ENCODE data around the gene KCTD12. TPM values are rescaled to one million over a fixed set of nuclear protein-coding genes. Genes with fewer than 3 reads are reported as not detected.

KCTD12 gene
- total RNA-seq, 5 donors from 2014 or later (not counting 1 experiment from before 2014, with no cell fraction given): 3.8 to 8.7 (median 6.2) TPM

DNA sequence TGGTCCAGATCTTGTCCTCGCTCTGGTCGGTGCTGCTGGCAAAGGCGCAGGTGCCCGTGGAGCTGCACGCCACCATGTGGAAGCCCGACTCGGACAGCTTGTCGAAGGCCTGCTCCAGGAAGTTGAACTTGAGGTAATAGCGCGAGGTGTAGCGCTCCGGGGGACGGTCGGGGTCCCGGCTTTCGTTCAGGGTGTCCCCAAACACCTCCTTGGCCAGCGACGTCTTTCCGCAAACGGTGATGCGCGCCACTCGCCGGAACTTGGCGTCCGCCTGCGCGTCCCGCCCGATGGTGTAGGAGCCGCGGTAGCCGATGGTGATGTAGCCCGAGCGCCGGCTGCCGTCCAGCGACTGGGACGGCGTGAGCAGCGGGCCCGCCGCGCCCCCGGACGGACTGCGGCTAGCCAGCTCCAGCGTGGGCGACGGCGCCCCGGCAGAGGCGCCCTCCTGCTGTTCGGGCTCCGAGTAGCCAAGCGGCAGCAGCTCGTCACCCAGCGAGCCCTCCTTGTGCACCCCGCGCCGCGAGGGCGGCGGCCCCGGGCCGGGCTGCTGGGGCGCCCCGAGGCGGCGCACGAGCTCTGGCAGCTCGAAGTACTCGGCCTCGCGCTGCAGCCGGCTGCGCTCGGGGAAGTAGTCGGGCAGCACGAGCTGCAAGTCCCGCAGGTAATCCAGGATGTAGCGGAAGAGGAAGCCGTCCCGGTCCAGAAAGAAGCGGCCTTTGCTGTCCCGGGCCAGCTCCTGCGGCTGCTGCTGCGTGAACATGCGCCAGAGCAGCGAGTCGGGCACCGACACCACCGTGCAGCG lies 801 bp downstream of the KCTD12 start:
- Mint-ChIP-seq H3K36me3 (no peaks in the 10 kb centered on the region), H3K4me1 (peaks cover 30 to 38% (median 33%) of the 10 kb centered on the region in 3 donors), H3K4me3 (peak overlapping the region; percentile 78 to 84 (median 78)), H3K27ac (peak overlapping the region; percentile 29 to 58), H3K9me3 (no peaks in the 10 kb centered on the region), H3K27me3 (peaks cover 0 to 16% of the 10 kb centered on the region in 2 donors)
- Histone ChIP-seq H3K4me1 (ENCODE audit: control insufficient read depth in 1 of 2, extremely low read depth in 1 of 2, insufficient read depth in 2 of 2, low read length in 2 of 2) (peaks cover 12 to 25% of the 10 kb centered on the region in 2 experiments), H3K4me3 (ENCODE audit: control insufficient read depth in 1 of 2, extremely low read depth in 1 of 2, low read length in 1 of 2) (peak overlapping the region; percentile 56 to 88), H3K36me3 (ENCODE audit: control insufficient read depth in 2 of 2, extremely low read depth in 1 of 2, insufficient read depth in 1 of 2, low read length in 1 of 2) (no peaks in the 10 kb centered on the region), H3K27ac (ENCODE audit: low read length) (no peak overlapping the region), H3K27me3 (replicated peaks in 1 of 2; ENCODE audit: control insufficient read depth in 2 of 2, extremely low read depth in 1 of 2, insufficient read depth in 2 of 2, low read length in 1 of 2) (peaks cover 0 to 25% of the 10 kb centered on the region in 2 experiments), H3K9me3 (no peaks in the 10 kb centered on the region)
- ChIA-PET POLR2A (interaction anchor here in 1 of 2 donors (0.6 kb wide), 1 partner anchor 141 kb away, joined by 4 read pairs; no protein-coding TSS in a partner anchor), CTCF (interaction anchor here (0.6 to 3.0 kb wide), 11 partner anchors 9 to 1400 kb away, joined by 3 to 10 read pairs (median 4); no protein-coding TSS in a partner anchor)
- WGBS (ENCODE audit: insufficient coverage): 1% methylated on average over 94 of the region's 94 CpGs
- ATAC-seq (replicated peaks in 1 of 4): peak; percentile 61 to 68 (median 64)
- DNase-seq: peak in 34 of 35 experiments; percentile 14 to 69 (median 38)

DNA sequence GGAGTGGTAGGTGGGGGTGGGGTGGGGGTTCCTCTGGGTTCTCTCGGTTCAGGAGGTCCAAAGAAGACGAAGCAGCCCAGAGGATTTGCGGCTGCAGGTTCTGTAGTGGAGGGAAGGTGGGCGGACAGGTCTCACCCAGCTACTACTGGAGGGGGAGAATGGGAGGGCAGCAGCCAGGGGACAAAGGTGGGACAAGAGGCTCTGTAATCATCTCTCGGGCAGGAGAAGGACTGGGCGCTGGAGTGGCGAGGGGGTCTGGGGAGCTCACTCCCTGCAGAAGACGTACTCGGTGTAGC lies 1.4 kb downstream of the KCTD12 start:
- ChIA-PET POLR2A (interaction anchor here in 1 of 2 donors (0.6 kb wide), 1 partner anchor 142 kb away, joined by 4 read pairs; no protein-coding TSS in a partner anchor), CTCF (interaction anchor here (0.7 to 3.0 kb wide), 5 partner anchors 10 to 117 kb away, joined by 3 to 10 read pairs (median 4); no protein-coding TSS in a partner anchor)
- Histone ChIP-seq H3K27me3 (replicated peaks in 1 of 2; ENCODE audit: control insufficient read depth in 2 of 2, extremely low read depth in 1 of 2, insufficient read depth in 2 of 2, low read length in 1 of 2) (peaks cover 0 to 25% of the 10 kb centered on the region in 2 experiments), H3K9me3 (no peaks in the 10 kb centered on the region), H3K27ac (ENCODE audit: low read length) (no peak overlapping the region), H3K4me3 (ENCODE audit: control insufficient read depth in 1 of 2, extremely low read depth in 1 of 2, low read length in 1 of 2) (peak overlapping the region; percentile 56 to 88), H3K4me1 (ENCODE audit: control insufficient read depth in 1 of 2, extremely low read depth in 1 of 2, insufficient read depth in 2 of 2, low read length in 2 of 2) (peaks cover 18 to 26% of the 10 kb centered on the region in 2 experiments), H3K36me3 (ENCODE audit: control insufficient read depth in 2 of 2, extremely low read depth in 1 of 2, insufficient read depth in 1 of 2, low read length in 1 of 2) (no peaks in the 10 kb centered on the region)
- Mint-ChIP-seq H3K4me3 (peak overlapping the region; percentile 78 to 84 (median 78)), H3K4me1 (peaks cover 33 to 40% (median 36%) of the 10 kb centered on the region in 3 donors), H3K27ac (peak overlapping the region; percentile 29 to 58), H3K27me3 (peaks cover 0 to 15% of the 10 kb centered on the region in 2 donors), H3K36me3 (no peaks in the 10 kb centered on the region), H3K9me3 (no peaks in the 10 kb centered on the region)
- WGBS (ENCODE audit: insufficient coverage): 18% methylated on average over 9 of the region's 9 CpGs
- ATAC-seq (replicated peaks in 1 of 4) (no peak), DNase-seq (no peak)

GRCh38 chr13:76884186-76884906 lies 1.9 kb downstream of the KCTD12 start:
- Histone ChIP-seq H3K4me3 (ENCODE audit: control insufficient read depth in 1 of 2, extremely low read depth in 1 of 2, low read length in 1 of 2) (peak overlapping the region; percentile 56 to 88), H3K27ac (ENCODE audit: low read length) (no peak overlapping the region), H3K4me1 (ENCODE audit: control insufficient read depth in 1 of 2, extremely low read depth in 1 of 2, insufficient read depth in 2 of 2, low read length in 2 of 2) (peaks cover 21 to 31% of the 10 kb centered on the region in 2 experiments), H3K9me3 (no peaks in the 10 kb centered on the region), H3K36me3 (ENCODE audit: control insufficient read depth in 2 of 2, extremely low read depth in 1 of 2, insufficient read depth in 1 of 2, low read length in 1 of 2) (no peaks in the 10 kb centered on the region), H3K27me3 (replicated peaks in 1 of 2; ENCODE audit: control insufficient read depth in 2 of 2, extremely low read depth in 1 of 2, insufficient read depth in 2 of 2, low read length in 1 of 2) (peaks cover 0 to 25% of the 10 kb centered on the region in 2 experiments)
- Mint-ChIP-seq H3K4me3 (peak overlapping the region; percentile 78 to 84 (median 78)), H3K27ac (peak overlapping the region in 1 of 2 donors; percentile 71), H3K27me3 (peaks cover 0 to 14% of the 10 kb centered on the region in 2 donors), H3K4me1 (peaks cover 38 to 45% (median 41%) of the 10 kb centered on the region in 3 donors), H3K9me3 (no peaks in the 10 kb centered on the region), H3K36me3 (no peaks in the 10 kb centered on the region)
- CTCF ChIA-PET: interaction anchor here (0.6 to 3.0 kb wide), 4 partner anchors 17 to 117 kb away, joined by 4 to 10 read pairs (median 4); no protein-coding TSS in a partner anchor
- no peak for ATAC-seq (replicated peaks in 1 of 4)
- 79% methylated on average over 12 of the region's 15 CpGs for WGBS (ENCODE audit: insufficient coverage)
- POLR2A ChIA-PET: interaction anchor here in 1 of 2 donors (0.6 kb wide), 1 partner anchor 142 kb away, joined by 4 read pairs; no protein-coding TSS in a partner anchor
- DNase-seq: peak in 7 of 35 experiments; percentile 1 to 19 (median 11)

DNA sequence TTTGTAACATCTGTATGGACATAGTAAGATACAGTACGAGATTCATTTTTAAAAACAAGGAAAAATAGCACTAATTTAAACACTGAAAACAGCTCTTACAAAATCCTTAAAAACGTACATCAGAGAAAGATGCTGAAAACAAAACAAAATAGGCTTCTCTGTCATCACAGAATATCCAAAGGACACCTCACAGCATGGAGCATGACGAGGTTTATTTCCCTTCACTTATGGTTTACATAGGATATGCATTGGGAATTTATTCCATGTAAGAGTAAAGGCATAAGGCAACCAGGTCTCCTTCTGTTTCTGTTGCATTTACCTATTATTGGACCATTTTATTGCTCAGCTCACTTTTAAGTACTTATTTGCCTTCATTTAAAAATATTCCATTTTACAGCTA lies 3.0 kb downstream of the KCTD12 start:
- Histone ChIP-seq H3K27me3 (replicated peaks in 1 of 2; ENCODE audit: control insufficient read depth in 2 of 2, extremely low read depth in 1 of 2, insufficient read depth in 2 of 2, low read length in 1 of 2) (peaks cover 0 to 20% of the 10 kb centered on the region in 2 experiments), H3K27ac (ENCODE audit: low read length) (no peak overlapping the region), H3K4me1 (ENCODE audit: control insufficient read depth in 1 of 2, extremely low read depth in 1 of 2, insufficient read depth in 2 of 2, low read length in 2 of 2) (peaks cover 27 to 31% of the 10 kb centered on the region in 2 experiments), H3K9me3 (no peaks in the 10 kb centered on the region), H3K4me3 (ENCODE audit: control insufficient read depth in 1 of 2, extremely low read depth in 1 of 2, low read length in 1 of 2) (no peak overlapping the region), H3K36me3 (ENCODE audit: control insufficient read depth in 2 of 2, extremely low read depth in 1 of 2, insufficient read depth in 1 of 2, low read length in 1 of 2) (no peaks in the 10 kb centered on the region)
- Mint-ChIP-seq H3K36me3 (no peaks in the 10 kb centered on the region), H3K9me3 (no peaks in the 10 kb centered on the region), H3K27ac (no peak overlapping the region), H3K4me3 (no peak overlapping the region), H3K27me3 (peaks cover 0 to 5% of the 10 kb centered on the region in 2 donors), H3K4me1 (peaks cover 46 to 52% (median 52%) of the 10 kb centered on the region in 3 donors)
- ChIA-PET POLR2A (no interaction called here), CTCF (interaction anchor here in 1 of 2 donors (0.5 to 0.8 kb wide), 2 partner anchors 109 to 1019 kb away, joined by 3 to 4 read pairs; no protein-coding TSS in a partner anchor)
- DNase-seq (no peak), ATAC-seq (replicated peaks in 1 of 4) (no peak)
- WGBS (ENCODE audit: insufficient coverage): no CpG with 5 or more reads among the region's 3 CpGs

- ATAC-seq (replicated peaks in 1 of 4): no peak
- WGBS (ENCODE audit: insufficient coverage): 64% methylated on average over 2 of the region's 4 CpGs
- CTCF ChIA-PET: no interaction called here
Observed at GRCh38 chr13:76882431-76882830, 3.8 kb downstream of the KCTD12 start.

More at GRCh38 chr13:76882431-76882830, 3.8 kb downstream of the KCTD12 start:
- peak overlapping the region in 1 of 3 donors; percentile 33 for H3K4me3 Mint-ChIP-seq
- Histone ChIP-seq H3K9me3 (no peaks in the 10 kb centered on the region), H3K4me3 (ENCODE audit: control insufficient read depth in 1 of 2, extremely low read depth in 1 of 2, low read length in 1 of 2) (no peak overlapping the region), H3K27ac (ENCODE audit: low read length) (no peak overlapping the region), H3K36me3 (ENCODE audit: control insufficient read depth in 2 of 2, extremely low read depth in 1 of 2, insufficient read depth in 1 of 2, low read length in 1 of 2) (no peaks in the 10 kb centered on the region), H3K4me1 (ENCODE audit: control insufficient read depth in 1 of 2, extremely low read depth in 1 of 2, insufficient read depth in 2 of 2, low read length in 2 of 2) (peaks cover 27 to 31% of the 10 kb centered on the region in 2 experiments), H3K27me3 (replicated peaks in 1 of 2; ENCODE audit: control insufficient read depth in 2 of 2, extremely low read depth in 1 of 2, insufficient read depth in 2 of 2, low read length in 1 of 2) (peaks cover 0 to 20% of the 10 kb centered on the region in 2 experiments)
- DNase-seq: no peak
- H3K9me3 Mint-ChIP-seq: no peaks in the 10 kb centered on the region
- no peak overlapping the region for H3K27ac Mint-ChIP-seq
- POLR2A ChIA-PET: no interaction called here
- peaks cover 45 to 53% (median 51%) of the 10 kb centered on the region in 3 donors for H3K4me1 Mint-ChIP-seq
- no peaks in the 10 kb centered on the region for H3K36me3 Mint-ChIP-seq
- peaks cover 0 to 3% of the 10 kb centered on the region in 2 donors for H3K27me3 Mint-ChIP-seq

Data from T-cell (primary cell).